Measurements from ENCODE around the gene GCNA. TPM values are rescaled to one million over a fixed set of nuclear protein-coding genes. Genes with fewer than 3 reads are reported as not detected.
A peak's percentile ranks its signal among the peaks of the same experiment; 100 is the strongest.

The GCNA gene
- total RNA-seq, 2 donors from 2014 or later, result 2.1 to 2.3 TPM

DNA sequence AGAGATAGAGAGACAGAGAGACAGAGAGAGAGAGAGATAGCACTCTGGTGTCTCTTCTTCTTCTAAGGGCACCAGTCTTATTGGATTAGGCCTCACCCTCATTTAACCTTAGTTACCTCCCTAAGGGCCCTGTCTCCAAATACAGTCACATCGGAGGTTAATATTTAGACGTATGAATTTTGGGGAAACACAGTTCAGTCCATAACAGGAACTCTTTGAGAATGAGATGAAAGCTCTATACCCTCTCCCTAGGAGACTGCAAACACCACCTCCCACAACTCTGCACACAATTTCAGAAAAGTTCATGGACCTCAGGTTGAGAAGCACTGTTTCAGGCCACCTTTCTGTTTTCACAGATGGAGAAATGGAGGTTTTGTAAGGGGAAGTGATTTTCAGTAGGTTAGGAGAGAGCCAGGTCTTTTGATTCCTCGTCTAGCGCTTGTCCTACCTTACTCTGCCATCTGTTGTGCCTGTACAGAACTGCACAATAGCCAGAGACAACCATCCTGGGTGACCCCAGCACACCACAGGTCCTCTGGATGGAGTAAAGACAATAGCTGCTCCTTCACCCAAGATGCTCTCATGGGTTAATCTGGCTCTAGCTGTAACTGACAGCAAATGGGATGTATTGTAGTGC lies 72.2 kb downstream of the GCNA start:
- no peak for DNase-seq
- H3K4me3 Mint-ChIP-seq, result no peak overlapping the region
- no peak overlapping the region for H3K27ac Mint-ChIP-seq
- 82 to 100% methylated on average over 1 to 2 of the region's 4 CpGs for WGBS, 2 experiments (ENCODE audit: insufficient coverage in 1 of 2, insufficient read length in 1 of 2)
- no peaks in the 10 kb centered on the region for H3K27me3 ChIP-seq (ENCODE audit: control insufficient read depth, insufficient read depth, low read length, poor library complexity, severe bottlenecking)
- no peaks in the 10 kb centered on the region for H3K36me3 Mint-ChIP-seq (ENCODE audit: low read depth)
- no peak overlapping the region for H3K9ac ChIP-seq (ENCODE audit: extremely low read depth, low read length, poor library complexity, severe bottlenecking)
- H3K27me3 Mint-ChIP-seq (ENCODE audit: insufficient read depth), result no peaks in the 10 kb centered on the region
- no peaks in the 10 kb centered on the region for H3K4me1 ChIP-seq (ENCODE audit: control insufficient read depth, insufficient read depth, low read length)
- no peak overlapping the region for H3K27ac ChIP-seq (ENCODE audit: low read depth, low read length)
- H3K9me3 Mint-ChIP-seq, result peaks cover 65% of the 10 kb centered on the region
- no peaks in the 10 kb centered on the region for H3K9me3 ChIP-seq (ENCODE audit: control insufficient read depth, low read length)
- no peaks in the 10 kb centered on the region for H3K4me1 Mint-ChIP-seq
- H3K4me3 ChIP-seq (ENCODE audit: low read length), result no peak overlapping the region
- no peaks in the 10 kb centered on the region for H3K36me3 ChIP-seq (ENCODE audit: control insufficient read depth, insufficient read depth, low read length)
- TF ChIP-seq, protein P1, sequence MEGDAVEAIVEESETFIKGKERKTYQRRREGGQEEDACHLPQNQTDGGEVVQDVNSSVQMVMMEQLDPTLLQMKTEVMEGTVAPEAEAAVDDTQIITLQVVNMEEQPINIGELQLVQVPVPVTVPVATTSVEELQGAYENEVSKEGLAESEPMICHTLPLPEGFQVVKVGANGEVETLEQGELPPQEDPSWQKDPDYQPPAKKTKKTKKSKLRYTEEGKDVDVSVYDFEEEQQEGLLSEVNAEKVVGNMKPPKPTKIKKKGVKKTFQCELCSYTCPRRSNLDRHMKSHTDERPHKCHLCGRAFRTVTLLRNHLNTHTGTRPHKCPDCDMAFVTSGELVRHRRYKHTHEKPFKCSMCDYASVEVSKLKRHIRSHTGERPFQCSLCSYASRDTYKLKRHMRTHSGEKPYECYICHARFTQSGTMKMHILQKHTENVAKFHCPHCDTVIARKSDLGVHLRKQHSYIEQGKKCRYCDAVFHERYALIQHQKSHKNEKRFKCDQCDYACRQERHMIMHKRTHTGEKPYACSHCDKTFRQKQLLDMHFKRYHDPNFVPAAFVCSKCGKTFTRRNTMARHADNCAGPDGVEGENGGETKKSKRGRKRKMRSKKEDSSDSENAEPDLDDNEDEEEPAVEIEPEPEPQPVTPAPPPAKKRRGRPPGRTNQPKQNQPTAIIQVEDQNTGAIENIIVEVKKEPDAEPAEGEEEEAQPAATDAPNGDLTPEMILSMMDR (conservative IDR thresholded peaks at IDR 0.05), result peak; percentile 33

DNA sequence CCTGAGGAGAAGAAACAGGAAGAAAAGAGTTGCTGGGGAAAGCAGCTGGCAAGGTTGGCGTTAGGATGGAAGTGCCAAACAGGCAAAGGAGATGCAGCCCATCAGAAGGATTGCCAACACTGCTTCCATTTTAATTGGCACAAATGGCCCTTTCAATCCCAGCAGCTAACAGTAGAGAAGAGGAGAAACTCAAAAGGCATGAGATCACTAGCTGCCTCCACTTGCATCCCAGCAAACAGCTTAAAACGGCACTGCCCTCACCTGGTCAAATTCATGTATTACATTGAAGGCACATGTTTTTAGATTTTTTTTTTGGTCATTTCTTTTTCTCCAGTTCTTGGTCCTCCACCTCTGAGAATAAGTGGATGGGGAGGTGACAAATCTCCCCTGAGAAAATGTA lies 74.2 kb downstream of the GCNA start:
- no peaks in the 10 kb centered on the region for H3K27me3 Mint-ChIP-seq (ENCODE audit: insufficient read depth)
- peaks cover 68% of the 10 kb centered on the region for H3K9me3 Mint-ChIP-seq

DNA sequence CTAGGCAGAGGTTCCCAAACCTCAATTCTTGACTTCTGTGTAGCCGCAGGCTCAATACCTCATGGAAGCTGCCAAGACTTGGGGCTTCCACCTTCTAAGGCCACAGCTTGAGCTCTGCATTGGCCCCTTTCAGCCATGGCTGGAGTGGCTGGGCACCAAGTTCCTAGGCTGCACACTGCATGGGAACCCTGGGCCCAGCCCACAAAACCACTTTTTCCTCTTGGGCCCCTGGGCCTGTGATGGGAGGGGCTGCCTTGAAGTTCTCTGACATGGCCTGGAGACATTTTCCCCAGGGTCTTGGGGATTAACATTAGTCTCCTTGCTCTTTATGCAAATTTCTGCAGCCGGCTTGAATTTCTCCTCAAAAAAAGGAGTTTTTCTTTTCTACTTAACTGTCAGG lies 75.1 kb downstream of the GCNA start:
- TF ChIP-seq, protein P1 (conservative IDR thresholded peaks at IDR 0.05), result no peak
- H3K36me3 ChIP-seq (ENCODE audit: control insufficient read depth, insufficient read depth, low read length), result no peaks in the 10 kb centered on the region
- 93% methylated on average over 2 of the region's 2 CpGs; no CpG with 5 or more reads in 1 of the 2 experiments for WGBS, 2 experiments (ENCODE audit: insufficient coverage in 1 of 2, insufficient read length in 1 of 2)
- H3K9me3 ChIP-seq (ENCODE audit: control insufficient read depth, low read length), result no peaks in the 10 kb centered on the region
- Mint-ChIP-seq H3K27me3 (ENCODE audit: insufficient read depth) (no peaks in the 10 kb centered on the region), H3K9me3 (peaks cover 72% of the 10 kb centered on the region), H3K4me1 (no peaks in the 10 kb centered on the region), H3K36me3 (ENCODE audit: low read depth) (no peaks in the 10 kb centered on the region), H3K27ac (no peak overlapping the region), H3K4me3 (no peak overlapping the region)
- no peak overlapping the region for H3K9ac ChIP-seq (ENCODE audit: extremely low read depth, low read length, poor library complexity, severe bottlenecking)
- no peak overlapping the region for H3K4me3 ChIP-seq (ENCODE audit: low read length)
- no peak overlapping the region for H3K27ac ChIP-seq (ENCODE audit: low read depth, low read length)
- H3K27me3 ChIP-seq (ENCODE audit: control insufficient read depth, insufficient read depth, low read length, poor library complexity, severe bottlenecking), result no peaks in the 10 kb centered on the region
- DNase-seq, result no peak
- no peaks in the 10 kb centered on the region for H3K4me1 ChIP-seq (ENCODE audit: control insufficient read depth, insufficient read depth, low read length)

More for the DNA sequence above, 74.2 kb downstream of the GCNA start:
- H3K9ac ChIP-seq (ENCODE audit: extremely low read depth, low read length, poor library complexity, severe bottlenecking), result no peak overlapping the region
- H3K27me3 ChIP-seq (ENCODE audit: control insufficient read depth, insufficient read depth, low read length, poor library complexity, severe bottlenecking), result no peaks in the 10 kb centered on the region
- no peak overlapping the region for H3K27ac ChIP-seq (ENCODE audit: low read depth, low read length)
- 100% methylated on average over 1 of the region's 2 CpGs; no CpG with 5 or more reads in 1 of the 2 experiments for WGBS, 2 experiments (ENCODE audit: insufficient coverage in 1 of 2, insufficient read length in 1 of 2)
- Mint-ChIP-seq H3K27ac (no peak overlapping the region), H3K36me3 (ENCODE audit: low read depth) (no peaks in the 10 kb centered on the region), H3K4me3 (no peak overlapping the region), H3K4me1 (no peaks in the 10 kb centered on the region)
- TF ChIP-seq, protein P1 (conservative IDR thresholded peaks at IDR 0.05), result peak; percentile 76
- no peak overlapping the region for H3K4me3 ChIP-seq (ENCODE audit: low read length)
- H3K9me3 ChIP-seq (ENCODE audit: control insufficient read depth, low read length), result no peaks in the 10 kb centered on the region
- no peaks in the 10 kb centered on the region for H3K4me1 ChIP-seq (ENCODE audit: control insufficient read depth, insufficient read depth, low read length)
- DNase-seq, result peak; percentile 76
- H3K36me3 ChIP-seq (ENCODE audit: control insufficient read depth, insufficient read depth, low read length), result no peaks in the 10 kb centered on the region

Data from endodermal cell (in vitro differentiated cells).